ENCODE results near the gene MAPK8IP3.
A peak's percentile ranks its signal among the peaks of the same experiment; 100 is the strongest.

The MAPK8IP3 gene, protein sequence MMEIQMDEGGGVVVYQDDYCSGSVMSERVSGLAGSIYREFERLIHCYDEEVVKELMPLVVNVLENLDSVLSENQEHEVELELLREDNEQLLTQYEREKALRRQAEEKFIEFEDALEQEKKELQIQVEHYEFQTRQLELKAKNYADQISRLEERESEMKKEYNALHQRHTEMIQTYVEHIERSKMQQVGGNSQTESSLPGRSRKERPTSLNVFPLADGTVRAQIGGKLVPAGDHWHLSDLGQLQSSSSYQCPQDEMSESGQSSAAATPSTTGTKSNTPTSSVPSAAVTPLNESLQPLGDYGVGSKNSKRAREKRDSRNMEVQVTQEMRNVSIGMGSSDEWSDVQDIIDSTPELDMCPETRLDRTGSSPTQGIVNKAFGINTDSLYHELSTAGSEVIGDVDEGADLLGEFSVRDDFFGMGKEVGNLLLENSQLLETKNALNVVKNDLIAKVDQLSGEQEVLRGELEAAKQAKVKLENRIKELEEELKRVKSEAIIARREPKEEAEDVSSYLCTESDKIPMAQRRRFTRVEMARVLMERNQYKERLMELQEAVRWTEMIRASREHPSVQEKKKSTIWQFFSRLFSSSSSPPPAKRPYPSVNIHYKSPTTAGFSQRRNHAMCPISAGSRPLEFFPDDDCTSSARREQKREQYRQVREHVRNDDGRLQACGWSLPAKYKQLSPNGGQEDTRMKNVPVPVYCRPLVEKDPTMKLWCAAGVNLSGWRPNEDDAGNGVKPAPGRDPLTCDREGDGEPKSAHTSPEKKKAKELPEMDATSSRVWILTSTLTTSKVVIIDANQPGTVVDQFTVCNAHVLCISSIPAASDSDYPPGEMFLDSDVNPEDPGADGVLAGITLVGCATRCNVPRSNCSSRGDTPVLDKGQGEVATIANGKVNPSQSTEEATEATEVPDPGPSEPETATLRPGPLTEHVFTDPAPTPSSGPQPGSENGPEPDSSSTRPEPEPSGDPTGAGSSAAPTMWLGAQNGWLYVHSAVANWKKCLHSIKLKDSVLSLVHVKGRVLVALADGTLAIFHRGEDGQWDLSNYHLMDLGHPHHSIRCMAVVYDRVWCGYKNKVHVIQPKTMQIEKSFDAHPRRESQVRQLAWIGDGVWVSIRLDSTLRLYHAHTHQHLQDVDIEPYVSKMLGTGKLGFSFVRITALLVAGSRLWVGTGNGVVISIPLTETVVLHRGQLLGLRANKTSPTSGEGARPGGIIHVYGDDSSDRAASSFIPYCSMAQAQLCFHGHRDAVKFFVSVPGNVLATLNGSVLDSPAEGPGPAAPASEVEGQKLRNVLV (N-terminal part only)
- total RNA-seq: 232 to 272 reads per million in 2 donors

DNA sequence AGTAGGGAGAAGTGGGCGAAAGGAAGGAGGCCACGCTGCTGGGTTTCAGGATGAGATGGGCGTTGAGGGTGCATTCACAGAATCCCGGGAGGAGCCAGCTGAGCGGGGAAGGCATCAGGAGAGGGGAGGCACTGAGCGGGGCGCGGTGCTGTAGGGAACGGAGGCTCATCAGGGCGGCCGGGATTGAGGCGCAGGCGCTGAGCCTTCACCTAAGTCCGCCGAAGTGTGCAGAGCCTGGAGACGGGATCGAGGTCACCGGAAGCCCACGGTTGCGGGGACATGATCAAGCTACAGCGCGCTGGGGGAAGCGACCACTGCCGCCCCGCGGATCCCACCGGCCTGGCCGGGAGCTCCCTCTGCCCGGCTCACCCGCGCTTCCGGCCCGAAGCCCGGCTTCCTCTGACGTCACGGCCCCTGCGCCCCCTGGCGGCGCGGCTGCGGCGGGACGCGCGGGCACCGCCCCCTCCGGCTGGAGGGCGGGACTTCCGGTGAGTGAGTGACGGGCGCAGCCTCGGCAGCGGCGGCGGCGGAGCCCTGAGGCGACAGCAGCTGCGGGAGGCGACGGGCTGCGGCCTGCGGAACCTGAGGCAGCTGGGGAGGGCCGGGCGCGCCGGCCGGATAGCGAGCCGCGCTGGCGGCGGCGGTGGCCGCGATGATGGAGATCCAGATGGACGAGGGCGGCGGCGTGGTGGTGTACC lies at the start of gene MAPK8IP3:
Gene MAPK8IP3, plus strand, starts transcription at position 508 of the 698 bp plus-strand sequence. Its CDS starts 145 bp downstream, at position 653.
- DNase-seq: peak; percentile 97

DNA sequence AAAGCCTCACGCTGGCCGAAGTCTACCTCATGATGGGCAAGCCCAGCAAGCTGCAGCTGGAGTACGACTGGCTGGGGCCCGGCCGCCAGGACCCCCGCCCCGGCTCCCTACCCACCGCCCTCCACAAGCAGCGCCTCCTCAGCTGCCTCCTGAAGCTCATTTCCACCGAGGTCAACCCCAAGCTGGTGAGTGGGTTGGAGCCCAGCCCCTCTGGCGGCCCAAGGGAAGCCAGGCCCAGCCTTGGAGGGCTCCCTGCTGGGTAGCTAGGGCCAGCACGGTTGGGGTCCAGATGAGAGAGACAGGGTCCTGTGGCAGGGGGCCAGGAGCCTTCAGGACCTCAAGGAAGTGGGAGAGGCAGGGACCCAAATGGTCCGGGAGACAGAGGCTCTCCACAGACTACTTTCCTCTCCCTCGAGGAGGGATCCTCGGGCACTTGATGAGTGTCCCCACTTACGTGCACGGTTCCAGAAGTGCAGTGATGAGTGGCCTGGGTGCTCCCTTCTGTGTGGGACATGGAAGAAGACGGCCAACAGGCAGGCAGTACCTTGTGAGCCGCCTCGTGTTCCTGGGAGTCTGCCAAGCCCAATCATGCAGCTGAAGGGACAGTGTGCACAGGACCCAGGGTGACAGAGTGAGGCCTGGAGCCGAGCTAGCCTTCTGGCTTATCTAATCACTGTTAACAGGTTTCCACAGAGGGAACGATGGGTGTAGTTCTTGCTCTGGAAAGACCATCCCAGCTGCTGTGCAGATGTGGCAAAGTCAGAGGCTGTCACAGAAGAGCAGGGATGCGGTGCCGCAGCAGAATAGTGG lies 49.0 kb upstream of the MAPK8IP3 start:
- DNase-seq: no peak

DNA sequence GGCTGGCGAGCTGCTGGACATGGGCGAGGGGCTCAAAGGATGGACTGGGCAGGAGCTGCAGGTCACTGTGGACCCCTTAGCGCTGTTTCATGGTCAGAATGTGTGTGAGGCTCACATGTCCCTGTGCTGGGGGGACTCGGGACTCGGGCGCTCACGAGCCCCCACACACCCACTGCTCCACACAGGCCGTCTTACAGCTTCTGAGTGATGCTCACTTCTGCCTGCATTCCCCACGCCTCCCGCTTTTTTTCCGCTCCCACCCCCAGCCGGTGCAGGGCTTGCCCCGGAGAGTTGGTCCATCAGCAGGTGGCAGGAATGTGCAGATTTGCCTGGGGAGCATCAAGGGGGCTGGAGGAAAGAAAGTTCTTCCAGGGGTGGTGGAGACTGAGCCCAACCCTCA lies 48.2 kb upstream of the MAPK8IP3 start:
- DNase-seq: no peak

DNA sequence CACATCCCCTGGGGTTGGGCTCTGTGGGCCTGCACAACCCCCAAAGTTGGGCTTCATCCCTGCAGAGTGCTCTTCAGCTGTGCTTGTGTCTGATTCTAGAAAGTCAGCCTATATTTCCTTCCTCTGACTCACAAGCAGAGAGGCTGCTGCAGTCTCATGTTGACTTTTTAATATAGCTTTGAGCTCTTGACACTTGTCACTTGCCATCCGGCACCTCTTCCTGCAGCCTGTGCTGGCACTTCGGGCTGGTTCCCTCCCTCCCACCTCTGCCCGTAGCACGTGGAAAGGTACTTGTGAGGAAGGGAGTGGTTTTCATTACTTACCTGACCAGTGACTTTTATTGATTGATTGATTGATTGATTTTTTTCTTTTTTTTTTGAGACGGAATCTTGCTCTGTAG lies 47.0 kb upstream of the MAPK8IP3 start:
- no peak for DNase-seq

DNA sequence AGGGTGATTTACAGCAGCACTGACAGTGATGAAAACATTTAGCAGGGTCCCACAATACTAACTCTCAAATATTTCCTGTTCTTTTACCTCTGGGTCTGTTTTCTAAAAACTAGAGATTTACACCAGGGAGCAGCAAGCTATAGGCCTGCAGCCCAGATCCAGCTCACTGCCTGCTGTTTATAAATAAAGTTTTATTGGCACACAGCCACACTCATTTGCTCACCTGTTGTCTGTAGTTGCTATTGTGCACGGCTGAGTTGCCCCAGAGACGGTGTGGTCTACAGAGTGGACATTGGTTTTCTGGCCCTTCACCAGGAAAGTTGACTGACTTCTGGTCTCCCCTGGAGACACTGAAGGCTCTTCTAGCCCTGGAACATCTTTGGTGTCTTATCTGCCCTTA lies 44.2 kb upstream of the MAPK8IP3 start:
- no peak for DNase-seq

DNA sequence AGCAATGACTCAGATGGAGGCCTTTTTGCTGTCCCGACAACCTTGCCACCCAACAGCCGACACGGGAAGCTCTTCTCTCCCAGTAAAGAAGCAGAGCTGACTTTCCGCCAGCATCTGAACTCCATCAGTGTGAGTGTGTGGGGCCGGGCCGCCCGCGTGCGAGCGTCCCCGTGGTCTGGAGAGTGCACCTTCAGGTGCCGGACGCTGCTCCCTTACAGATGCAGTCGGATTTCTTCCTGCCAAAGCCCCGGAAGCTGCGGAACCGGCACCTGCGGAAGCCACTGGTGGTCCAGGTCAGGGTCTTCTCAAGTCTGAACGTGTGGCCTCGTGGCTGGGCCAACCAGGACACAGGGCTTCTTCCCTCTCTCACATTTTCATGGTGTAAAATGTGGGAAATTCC lies 43.5 kb upstream of the MAPK8IP3 start:
- no peak for DNase-seq

DNA sequence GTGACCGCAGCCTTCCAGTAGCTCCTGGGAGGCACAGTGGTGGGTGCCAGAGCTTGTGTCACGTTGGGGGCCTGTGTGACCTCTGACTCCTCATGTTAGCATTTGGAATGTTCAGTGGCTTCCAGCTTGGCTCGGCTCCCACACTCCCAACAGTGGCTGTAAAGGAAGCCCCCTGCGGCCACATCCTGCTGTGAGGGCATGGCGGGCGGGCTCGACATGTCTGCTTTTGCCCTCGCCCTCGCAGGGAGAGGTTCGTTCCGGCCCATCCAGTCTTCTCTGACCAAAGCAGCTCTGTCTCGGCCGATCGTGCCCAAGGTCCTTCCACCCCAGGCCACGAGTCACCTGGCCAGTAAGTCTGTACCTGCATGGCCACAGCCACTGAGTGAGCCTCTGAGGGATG lies 40.2 kb upstream of the MAPK8IP3 start:
- no peak for DNase-seq

DNA sequence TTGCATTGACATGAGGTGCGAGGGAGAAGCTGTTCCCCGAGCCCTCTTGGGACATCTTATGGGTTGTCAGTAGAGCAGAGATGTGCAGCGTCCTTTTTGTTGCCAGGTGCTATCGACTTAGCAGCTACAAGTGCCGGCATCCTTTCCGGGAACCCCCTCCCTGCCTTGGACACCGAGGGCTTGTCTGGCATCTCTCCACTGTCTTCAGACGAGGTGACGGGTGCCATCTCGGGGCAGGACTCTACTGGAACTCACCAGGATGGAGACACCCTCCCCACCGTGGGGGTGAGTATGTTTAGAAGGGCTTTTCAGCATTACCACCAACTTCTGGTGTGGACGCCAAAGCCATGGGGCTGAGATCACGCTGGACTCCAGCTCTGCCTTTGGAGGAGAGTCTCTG lies 39.7 kb upstream of the MAPK8IP3 start:
- no peak for DNase-seq

DNA sequence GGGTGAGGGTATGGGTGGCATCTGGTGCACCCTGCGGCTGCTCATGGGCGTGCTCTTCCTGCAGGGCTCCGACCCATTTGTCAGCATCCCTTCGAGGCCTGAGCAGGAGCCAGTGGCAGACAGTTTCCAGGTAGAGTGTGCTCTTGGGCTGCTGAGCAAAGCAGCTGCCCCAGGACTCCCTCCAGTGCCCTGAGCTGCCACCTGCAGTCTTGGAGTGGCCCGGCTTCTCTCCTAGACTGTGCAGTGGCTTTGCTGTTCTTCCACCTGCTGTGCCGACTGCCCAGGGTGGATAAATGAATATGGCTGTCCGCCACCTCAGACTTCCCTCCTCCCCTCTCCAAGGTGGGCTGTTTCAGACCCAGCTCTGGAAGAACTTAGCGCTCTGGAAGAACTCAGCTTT lies 38.7 kb upstream of the MAPK8IP3 start:
- no peak for DNase-seq

DNA sequence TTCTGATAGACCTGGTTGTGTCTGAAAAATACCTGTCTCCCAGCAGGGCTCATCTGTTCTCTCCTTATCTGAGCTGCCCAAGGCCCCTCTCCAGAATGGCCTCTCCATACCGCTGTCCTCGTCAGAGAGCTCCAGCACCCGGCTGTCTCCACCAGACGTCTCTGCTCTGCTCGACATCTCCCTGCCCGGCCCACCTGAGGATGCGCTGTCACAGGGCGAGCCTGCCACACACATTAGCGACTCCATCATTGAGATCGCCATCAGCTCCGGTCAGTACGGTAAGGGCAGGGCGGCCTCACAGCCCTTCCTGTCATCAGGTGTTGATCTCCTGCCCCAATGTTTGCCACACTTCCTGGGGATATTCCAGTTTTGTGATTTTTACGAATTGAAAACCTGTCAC lies 38.1 kb upstream of the MAPK8IP3 start:
- DNase-seq: no peak

DNA sequence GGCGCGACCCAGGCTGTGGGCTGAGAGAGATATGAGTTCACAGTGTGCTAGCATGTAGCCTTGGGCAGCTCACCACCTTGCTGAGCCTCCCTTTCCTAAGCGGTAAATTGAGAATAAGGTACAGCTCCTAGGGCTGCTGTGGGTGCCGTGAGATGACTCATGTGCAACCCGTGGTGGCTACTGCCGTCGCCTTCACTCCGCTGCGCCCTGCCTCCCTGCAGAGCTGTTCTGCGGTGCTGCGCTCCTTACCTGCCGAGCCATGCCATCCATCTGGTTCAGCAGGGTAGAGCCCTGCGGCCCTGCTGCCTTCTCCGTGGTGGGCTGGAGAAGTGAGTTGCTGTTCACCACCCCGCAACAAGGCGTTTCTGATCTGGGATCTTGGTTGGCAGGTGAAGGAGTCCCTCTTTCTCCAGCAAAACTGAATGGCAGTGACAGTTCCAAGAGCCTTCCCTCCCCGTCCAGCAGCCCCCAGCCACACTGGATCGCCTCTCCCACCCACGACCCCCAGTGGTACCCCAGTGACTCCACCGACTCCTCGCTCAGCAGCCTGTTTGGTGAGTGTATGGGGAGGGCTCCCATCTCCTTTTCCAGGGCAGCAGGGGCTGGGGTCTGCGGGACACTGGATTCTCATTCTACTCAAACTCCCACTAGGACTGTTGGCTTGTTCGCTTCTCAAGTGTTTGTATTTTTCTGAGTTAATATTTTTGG lies 37.2 kb upstream of the MAPK8IP3 start:
- DNase-seq: no peak

DNA sequence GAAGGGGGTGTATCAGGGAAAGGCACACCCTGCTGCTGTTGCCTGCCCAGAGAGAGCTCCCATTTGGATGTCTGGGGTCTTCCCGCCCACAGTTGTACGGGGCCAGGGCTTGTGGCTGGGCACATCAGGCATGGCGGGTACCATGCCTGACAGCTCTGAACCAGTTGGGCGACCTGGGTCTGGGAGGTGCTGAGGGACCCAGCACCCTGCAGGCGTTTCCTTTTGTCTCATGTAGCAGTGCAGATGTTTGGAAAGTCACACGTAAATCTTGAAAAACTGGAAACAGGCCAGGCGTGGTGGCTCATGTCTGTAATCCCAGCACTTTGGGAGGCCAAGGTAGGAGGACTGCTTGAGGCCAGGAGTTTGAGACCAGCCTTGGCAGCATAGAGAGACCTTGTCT lies 36.3 kb upstream of the MAPK8IP3 start:
- DNase-seq: no peak

DNA sequence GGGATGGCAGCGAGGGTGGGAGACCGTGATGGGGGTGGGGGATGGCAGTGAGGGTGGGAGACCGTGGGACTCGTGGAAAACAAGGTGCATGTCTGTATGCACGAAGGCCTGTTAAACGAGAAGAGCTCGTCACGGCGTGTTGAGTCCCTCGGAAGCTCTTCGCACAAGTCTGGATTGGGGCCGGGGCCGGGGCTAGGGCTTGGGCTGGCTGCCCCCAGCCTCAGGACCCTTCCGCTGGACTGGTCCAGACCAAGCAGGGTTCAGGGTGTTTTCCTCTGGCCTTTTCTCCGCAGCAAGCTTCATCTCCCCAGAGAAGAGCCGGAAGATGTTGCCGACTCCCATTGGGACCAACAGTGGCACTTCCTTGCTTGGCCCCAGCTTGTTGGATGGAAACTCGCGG lies 35.6 kb upstream of the MAPK8IP3 start:
- DNase-seq: no peak

DNA sequence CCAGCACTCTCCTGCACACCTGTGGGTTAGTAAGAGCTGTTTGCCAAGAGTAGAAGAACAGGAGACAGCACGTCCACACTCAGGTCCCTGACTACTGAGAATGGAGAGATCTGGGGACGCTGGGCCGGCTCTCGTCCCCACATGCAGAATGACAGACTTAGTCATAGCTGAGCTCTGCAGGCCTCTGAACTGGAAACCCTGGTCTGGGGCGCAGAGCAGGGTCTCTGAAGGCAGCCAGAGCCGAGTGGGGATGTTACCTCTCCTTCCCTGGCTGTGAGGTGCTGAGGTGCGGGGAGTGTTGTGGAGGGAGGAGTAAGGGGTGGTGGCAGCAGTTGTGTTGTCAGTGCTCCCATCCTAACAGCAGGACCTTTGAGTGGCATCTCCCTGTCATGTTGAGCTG lies 35.1 kb upstream of the MAPK8IP3 start:
- no peak for DNase-seq

DNA sequence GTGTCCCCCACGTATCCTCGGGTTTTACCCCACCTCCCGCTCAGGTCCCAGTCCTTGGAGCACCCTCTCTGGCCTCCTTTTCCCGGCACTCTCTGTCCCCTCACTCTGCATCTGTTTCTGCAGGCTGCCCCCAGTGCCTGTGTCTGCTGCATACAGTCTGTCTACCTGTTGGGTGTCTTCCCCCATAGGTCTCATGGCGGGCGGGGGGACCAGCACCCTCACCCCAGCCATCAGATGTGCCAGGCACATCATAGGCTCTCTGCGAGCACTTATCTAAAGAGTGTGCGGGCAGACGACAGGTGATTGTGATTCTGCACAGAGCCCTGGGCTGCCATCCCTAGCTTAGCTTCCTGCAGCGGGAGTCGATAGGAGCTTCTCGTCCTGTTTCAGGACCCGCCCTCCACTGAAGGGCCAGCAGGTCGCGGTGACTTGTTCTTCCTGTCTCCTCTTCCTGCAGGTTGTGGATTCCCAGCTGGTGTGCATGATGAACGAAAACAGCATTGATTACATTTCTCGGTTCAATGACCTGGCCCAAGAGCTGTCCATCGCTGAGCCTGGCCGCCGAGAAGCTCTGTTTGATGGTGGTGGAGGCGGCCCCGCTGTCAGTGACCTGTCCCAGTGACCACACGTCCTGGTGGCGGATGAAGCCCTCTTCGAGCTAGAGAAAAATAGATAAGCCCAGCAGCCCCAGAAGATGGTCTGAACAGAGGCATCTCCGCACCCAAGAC lies 32.4 kb upstream of the MAPK8IP3 start:
- DNase-seq: no peak

DNA sequence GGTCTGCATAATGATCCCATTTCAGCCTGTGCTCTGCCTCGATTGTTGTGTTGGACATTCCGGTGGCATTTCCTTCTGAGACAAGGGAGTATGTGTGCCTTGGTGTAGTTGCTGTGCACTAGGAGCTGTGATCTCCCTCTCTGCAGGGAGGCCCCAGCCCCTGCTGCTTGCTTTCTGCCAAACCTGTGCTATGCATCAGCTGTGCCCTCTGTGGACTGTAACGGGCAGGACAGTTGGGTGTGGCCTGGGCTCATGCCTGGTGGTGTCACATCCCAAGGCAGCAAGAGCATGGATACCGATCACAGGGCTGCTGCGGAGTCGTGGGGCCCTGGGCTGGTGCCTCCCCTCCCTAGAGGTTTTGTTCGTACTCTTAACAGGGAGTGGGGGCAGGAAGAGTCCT lies 31.7 kb upstream of the MAPK8IP3 start:
- no peak for DNase-seq

DNA sequence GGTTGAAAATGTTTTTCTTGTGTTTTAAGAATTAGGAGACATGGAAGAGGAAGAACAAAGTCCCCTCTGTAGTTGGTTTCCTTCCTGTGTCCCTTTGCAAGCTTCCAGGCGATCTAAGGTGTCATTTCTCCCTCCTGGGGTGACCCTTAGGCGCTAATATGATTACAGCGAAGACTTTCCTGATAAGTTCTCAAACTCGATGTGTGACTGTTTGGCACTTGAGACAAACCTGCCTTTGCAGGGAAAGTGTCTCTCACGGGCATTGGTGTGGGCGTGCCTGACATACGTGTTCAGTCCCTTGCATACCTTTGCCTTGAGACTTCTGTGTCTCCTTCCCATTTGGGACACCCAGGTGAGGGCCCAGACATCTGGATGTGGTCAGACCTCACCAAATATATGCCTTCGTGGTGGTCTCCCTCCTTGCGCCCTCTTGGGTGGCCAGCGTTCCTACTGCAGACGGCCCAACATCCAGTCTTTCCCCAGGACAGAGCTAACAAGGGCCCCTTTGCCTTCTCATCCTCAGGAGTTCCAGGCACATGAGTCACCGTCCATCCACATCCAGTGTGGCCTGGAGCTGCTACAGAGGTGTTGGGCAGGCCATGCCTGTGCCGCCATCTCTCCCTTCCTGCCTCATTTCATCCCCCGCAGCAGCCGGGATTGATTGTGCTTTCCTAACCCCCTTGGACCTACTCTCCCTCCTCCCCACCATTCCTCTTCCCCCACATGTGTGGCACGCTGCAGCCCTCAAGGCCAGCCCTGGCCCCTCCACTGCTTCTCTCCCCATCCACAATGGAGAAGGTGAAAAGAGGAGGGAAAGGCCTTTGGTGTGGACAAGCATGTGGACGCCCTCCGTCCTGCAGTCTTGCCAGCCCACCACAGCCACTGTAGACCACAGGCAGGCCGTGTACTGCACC lies 31.0 kb upstream of the MAPK8IP3 start:
- DNase-seq: no peak

DNA sequence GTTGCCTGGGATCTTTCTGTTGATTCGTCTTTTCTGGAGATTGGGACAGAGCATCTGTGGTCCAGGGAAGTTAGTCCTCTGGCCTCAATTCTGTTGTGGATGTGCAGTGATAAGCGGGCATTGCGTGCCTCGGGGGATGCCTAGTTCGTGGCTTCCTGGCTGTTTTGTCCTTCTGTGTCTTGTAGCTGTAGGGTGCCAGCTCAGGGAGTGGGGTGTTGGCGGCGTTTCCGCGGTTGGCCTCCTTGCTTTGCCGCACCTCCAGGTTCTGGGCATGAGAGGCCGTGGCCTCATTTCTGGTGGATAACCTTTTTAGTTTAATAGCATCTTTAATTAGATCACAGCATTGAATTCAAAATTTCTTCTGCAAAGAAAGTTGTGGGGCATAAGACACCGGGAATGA lies 29.3 kb upstream of the MAPK8IP3 start:
- DNase-seq: no peak

DNA sequence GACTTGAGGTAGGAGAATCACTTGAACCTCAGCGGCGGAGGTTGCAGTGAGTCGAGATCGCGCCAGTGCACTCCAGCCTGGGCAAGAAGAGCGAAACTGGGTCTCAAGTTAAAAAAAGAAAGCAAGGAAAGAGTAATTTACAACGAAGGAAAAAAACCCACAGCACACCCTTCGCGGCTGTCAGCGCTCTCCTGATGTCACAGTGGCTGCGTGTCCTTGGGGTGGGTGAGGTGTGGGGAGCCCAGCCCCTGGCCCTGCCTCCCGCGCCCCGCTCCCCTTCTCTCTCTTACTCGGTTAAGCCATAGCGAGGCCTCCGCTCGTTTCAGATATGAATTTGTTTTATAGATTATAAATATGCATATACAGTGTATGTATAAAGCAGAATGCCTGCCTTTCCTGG lies 28.7 kb upstream of the MAPK8IP3 start:
- DNase-seq: peak; percentile 9

All from T-helper 9 cell (primary cell).